HL-60 (cell line): ENCODE measurements around the gene MLH1.
A peak's percentile ranks its signal among the peaks of the same experiment; 100 is the strongest.
"Not testable (repeated sequence)": the region's sequence is repeated elsewhere in the genome, so short reads cannot be mapped to it uniquely, and the experiment has no call there.

Source experiments
- DNase-seq, 2 experiments: peaks; one replicate each; pipeline ENCODE4 v3.0.0-alpha.2; 2010 to 2020; ENCODE audit warnings: low read depth in 1 of 2, low spot score in 1 of 2
- H3K27ac ChIP-seq: fragments of 250-450 bp; sonication (Bioruptor Pico); replicated peaks from 2 replicates; pipeline ENCODE4 v1.5.1; 2020; ENCODE audit warnings: mild to moderate bottlenecking, moderate library complexity
- H3K27me3 ChIP-seq: fragments of 250-450 bp; sonication (Bioruptor Pico); 2 replicates; pipeline ENCODE4 v1.5.1; 2021; ENCODE audit warnings: mild to moderate bottlenecking, moderate library complexity; ENCODE audit not compliant: insufficient read depth, poor library complexity, severe bottlenecking
- H3K4me3 ChIP-seq: replicated peaks from 2 replicates; pipeline ENCODE4 v1.5.1; 2011; ENCODE audit warnings: mild to moderate bottlenecking, control low read depth, low read length; ENCODE audit not compliant: insufficient read depth
- GABPA ChIP-seq: IDR thresholded peaks from 2 replicates; pipeline ENCODE4 v1.6.1; 2012; ENCODE audit warnings: low read depth
- POLR2AphosphoS5 ChIP-seq: IDR thresholded peaks from 2 replicates; pipeline ENCODE4 v1.6.1; 2012; ENCODE audit warnings: low read depth
- REST ChIP-seq: IDR thresholded peaks from 2 replicates; pipeline ENCODE4 v1.6.1; 2012; ENCODE audit warnings: low read depth; ENCODE audit not compliant: insufficient replicate concordance
- SPI1 ChIP-seq: IDR thresholded peaks from 2 replicates; pipeline ENCODE4 v1.6.1; 2012; ENCODE audit warnings: low read depth, mild to moderate bottlenecking, borderline replicate concordance
- TF ChIP-seq, protein P1 (sequence below): IDR thresholded peaks from one replicate; pipeline ENCODE4 v1.5.1; 2011; ENCODE audit warnings: low read length, control low read depth, inconsistent platforms; ENCODE audit not compliant: insufficient read depth

The MLH1 gene

GRCh38 chr3:37040231-37040630 lies 46.9 kb downstream of the MLH1 start:
- no peak overlapping the region for H3K4me3 ChIP-seq
- no peaks in the 10 kb centered on the region for H3K27me3 ChIP-seq
- H3K27ac ChIP-seq, result no peak overlapping the region
- TF ChIP-seq POLR2AphosphoS5 (no peak), SPI1 (no peak), REST (no peak), GABPA (no peak)
- TF ChIP-seq, protein P1, sequence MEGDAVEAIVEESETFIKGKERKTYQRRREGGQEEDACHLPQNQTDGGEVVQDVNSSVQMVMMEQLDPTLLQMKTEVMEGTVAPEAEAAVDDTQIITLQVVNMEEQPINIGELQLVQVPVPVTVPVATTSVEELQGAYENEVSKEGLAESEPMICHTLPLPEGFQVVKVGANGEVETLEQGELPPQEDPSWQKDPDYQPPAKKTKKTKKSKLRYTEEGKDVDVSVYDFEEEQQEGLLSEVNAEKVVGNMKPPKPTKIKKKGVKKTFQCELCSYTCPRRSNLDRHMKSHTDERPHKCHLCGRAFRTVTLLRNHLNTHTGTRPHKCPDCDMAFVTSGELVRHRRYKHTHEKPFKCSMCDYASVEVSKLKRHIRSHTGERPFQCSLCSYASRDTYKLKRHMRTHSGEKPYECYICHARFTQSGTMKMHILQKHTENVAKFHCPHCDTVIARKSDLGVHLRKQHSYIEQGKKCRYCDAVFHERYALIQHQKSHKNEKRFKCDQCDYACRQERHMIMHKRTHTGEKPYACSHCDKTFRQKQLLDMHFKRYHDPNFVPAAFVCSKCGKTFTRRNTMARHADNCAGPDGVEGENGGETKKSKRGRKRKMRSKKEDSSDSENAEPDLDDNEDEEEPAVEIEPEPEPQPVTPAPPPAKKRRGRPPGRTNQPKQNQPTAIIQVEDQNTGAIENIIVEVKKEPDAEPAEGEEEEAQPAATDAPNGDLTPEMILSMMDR, result no peak
- no peak for DNase-seq

DNA sequence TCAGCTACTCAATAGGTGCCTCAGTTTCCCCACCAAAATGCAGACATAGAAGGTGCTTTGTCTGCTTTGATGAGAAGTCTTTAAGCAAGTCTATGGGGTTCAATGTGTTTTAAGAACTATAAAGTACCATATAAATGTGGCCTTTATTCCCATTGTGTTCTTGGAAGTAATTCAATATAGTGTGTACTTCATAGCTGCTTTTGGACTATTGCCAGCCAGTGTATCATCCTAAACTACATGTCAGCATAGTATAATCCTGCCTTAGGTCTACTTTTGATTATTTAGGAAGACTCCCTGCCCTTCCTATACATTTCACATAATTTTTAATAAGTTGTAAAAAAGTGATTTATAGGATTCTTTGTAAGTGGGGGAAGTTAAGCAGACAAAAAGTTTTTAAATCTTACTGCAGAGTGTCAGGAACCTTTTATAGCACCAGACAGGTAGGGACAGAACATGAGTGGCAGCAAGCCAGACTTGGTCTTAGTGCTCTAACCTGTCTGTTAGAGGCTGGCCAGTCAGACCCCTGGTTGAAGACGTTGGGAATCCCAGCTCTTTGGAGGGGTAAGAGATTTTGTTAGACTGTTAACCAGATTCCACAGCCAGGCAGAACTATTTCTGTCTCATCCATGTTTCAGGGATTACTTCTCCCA lies 48.4 kb downstream of the MLH1 start:
- no peaks in the 10 kb centered on the region for H3K27me3 ChIP-seq
- TF ChIP-seq GABPA (no peak), SPI1 (no peak), REST (no peak), POLR2AphosphoS5 (no peak)
- TF ChIP-seq, protein P1, result no peak
- DNase-seq, result no peak

DNA sequence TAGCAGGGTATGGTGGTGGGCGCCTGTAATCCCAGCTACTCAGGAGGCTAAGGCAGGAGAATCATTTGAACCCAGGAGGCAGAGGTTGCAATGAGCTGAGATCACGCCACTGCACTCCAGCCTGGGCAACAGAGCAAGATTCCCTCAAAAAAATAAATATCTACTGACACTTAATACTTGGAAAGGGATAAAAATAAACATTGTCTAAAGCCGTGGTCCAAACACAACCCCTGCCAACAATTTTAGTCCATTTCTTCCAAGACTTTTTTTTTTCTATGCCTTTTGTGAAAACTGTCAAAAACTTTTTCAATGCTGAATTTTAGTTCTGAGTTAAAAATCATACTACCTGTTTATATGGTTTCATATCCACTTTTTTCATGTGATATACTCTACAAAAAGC lies 49.4 kb downstream of the MLH1 start:
- H3K27ac ChIP-seq, DNase-seq: not testable (repeated sequence)

More for the DNA sequence above, 48.4 kb downstream of the MLH1 start:
- H3K4me3 ChIP-seq, result no peak overlapping the region
- no peak overlapping the region for H3K27ac ChIP-seq

DNA sequence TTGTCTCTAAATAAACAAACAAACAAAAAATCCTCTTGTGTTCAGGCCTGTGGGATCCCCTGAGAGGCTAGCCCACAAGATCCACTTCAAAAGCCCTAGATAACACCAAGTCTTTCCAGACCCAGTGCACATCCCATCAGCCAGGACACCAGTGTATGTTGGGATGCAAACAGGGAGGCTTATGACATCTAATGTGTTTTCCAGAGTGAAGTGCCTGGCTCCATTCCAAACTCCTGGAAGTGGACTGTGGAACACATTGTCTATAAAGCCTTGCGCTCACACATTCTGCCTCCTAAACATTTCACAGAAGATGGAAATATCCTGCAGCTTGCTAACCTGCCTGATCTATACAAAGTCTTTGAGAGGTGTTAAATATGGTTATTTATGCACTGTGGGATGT lies 57.0 kb downstream of the MLH1 start:
- DNase-seq, result no peak
- Histone ChIP-seq H3K4me3 (no peak overlapping the region), H3K27ac (peak overlapping the region; percentile 29), H3K27me3 (no peaks in the 10 kb centered on the region)
- no peak for TF ChIP-seq REST
- TF ChIP-seq SPI1, result no peak
- no peak for TF ChIP-seq POLR2AphosphoS5
- TF ChIP-seq GABPA, result no peak
- TF ChIP-seq, protein P1, result no peak

More for the DNA sequence above, 49.4 kb downstream of the MLH1 start:
- not testable (repeated sequence) for H3K27me3 ChIP-seq, H3K4me3 ChIP-seq
